NCI-H146 (cell line): ENCODE results near the gene DHFR.
"Not testable (repeated sequence)": the region's sequence is repeated elsewhere in the genome, so short reads cannot be mapped to it uniquely, and the experiment has no call there.

Experiments
- DNase-seq: peaks from one replicate; lab custom pipeline; 2025; lab: John Stamatoyannopoulos, UW

The DHFR gene

GRCh38 chr5:80594810-80595209, 60.0 kb downstream of the DHFR start:
- no peak for DNase-seq

DNA sequence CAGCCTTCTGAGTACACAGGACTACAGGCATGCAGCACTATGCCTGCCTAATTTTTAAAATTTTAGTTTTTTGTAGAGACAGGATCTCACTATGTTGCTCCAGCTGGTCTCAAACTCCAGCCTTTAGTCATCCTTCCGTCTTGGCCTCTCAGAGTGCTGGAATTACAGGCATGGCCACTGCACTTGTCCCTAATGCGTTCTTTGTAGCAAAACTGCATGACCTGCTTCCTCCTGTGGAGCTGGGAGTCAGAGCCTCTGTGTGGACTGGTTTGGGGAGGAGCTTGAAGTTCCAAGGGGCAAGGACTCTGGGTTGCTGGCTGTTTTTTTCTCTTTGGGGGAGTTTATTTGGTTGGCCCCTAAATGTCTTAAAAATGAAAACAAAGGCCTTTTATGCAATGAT, 62.0 kb downstream of the DHFR start:
- DNase-seq = no peak

DNA sequence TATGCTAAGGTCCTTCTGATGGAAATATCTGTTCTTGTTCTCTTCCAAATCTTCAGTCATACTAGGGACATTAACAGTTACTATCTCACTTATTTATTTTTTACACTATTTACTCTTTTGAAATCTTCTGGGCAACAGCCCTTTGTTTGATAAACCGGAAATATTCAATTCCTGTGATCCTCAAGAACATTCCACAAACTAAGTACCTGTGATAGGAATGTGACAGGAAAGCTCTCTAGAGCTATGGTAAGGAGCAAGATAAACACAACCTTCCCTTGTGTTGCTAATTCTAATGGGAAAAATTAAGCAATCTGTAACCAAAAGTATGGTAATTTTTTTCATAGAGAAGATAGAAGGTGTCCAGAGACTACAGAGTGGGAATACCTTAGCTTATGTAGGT, 62.7 kb downstream of the DHFR start:
- no peak for DNase-seq

DNA sequence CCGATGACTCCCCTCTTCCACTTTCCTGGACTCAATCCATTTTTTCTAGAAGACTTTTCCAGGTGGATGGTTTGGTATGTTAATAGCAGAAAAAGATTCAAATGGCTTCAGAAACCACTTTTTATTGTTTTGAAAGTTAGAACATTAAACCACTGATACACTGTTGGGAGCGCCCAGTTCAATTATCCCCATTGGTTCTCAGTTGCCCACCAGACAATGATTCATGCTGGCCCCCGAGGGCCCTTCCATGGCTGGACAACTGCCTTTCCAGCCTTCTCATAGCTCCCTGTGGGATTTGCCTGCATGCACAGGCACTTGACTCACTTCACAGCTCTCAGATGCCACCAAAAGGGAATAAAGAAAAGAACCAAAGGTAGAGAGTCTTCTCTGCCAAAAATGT, 63.4 kb downstream of the DHFR start:
- no peak for DNase-seq

- DNase-seq = no peak
Measured at GRCh38 chr5:80590766-80591165, 64.0 kb downstream of the DHFR start.

DNA sequence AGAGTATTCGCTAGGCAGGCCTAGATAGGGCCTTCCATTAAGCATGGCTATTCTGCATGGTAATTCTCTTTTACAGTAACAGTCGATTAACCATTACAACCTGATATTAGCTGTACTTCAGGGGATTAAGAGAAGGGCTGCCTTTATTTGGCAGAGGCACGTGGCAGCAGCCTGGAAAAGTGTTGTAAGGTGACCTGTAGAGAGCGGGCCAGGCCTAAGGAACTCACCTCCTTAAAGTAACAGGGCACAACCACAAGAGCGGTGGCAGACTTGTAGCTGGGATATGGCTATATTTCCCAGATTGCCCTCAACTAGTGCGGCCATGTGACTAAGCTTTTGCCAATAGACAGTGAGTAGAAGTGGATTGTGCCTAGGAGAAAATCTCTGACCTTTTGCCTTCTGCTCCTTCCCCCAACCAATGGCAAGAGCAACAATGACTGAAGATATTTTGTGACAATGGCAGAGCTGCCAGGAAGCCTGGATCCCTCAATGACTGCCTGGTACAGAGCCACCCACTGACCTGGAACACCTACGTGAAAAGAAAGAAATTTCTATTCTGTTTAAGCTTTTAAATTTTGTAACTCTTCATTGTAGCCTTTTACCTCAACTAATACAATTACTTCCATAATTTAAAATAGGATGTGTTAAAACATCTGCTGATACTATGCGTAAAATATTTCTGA, 65.8 kb downstream of the DHFR start:
- DNase-seq = no peak

GRCh38 chr5:80584770-80585169, 70.0 kb downstream of the DHFR start:
- DNase-seq = no peak

GRCh38 chr5:80580291-80580690, 74.5 kb downstream of the DHFR start:
- DNase-seq = not testable (repeated sequence)

DNA sequence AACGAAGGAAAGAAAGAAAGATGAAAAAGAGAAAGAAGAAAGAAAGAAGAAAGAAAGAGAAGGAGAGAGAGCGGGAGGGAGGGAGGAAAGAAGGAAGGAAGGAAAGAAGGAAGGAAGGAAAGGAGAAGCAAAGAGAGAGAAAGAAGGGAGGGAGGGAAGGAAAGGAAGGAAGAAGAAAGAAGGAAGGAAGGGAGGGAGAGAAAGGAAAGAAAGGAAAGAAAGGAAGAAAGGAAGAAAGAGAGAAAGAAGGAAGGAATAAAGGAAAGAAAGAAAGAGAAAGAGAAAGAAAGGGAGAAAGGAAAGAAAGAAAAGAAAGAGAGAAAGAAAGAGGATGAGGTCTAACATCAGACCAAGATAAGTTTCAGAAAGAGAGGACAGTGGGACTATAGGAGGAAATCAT, 75.7 kb downstream of the DHFR start:
- DNase-seq = no peak

DNA sequence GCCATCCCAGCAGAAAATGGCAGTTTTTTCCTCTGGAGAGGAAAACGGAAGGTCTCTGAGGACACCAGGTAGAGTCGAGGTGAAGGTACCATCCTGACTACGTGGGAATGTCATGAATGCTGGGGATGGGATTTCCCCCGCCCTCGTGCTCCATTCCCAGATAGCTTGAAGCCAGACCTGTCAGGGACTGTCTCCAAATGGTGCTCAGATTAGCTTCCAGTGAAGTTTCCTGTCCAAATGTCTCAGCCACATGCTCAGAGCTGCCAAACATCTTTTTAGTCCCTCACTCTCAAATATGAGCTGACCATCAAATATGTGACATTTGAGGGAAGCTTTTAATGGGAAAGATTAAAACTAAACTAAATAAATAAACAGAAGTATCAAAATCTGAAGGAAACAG, 77.1 kb downstream of the DHFR start:
- DNase-seq = no peak

- no peak for DNase-seq
Measured at GRCh38 chr5:80576383-80576782, 78.4 kb downstream of the DHFR start.
